HG03039 (cell line): ENCODE data around the gene ZMYND8.
"Not testable (repeated sequence)": the region's sequence is repeated elsewhere in the genome, so short reads cannot be mapped to it uniquely, and the experiment has no call there.

Source experiments
- ATAC-seq: cut with Tn5 transposase; IDR thresholded peaks from one replicate; pipeline ENCODE4 v1.9.1; 2021; ENCODE audit warnings: mild to moderate bottlenecking, moderate library complexity; ENCODE audit not compliant: unreplicated experiment

The ZMYND8 gene

GRCh38 chr20:47314647-47315338 is 41.7 kb downstream of the ZMYND8 start:
- no peak for ATAC-seq

- ATAC-seq: no peak
These were observed 44.4 kb downstream of the ZMYND8 start for GRCh38 chr20:47311967-47312681.

GRCh38 chr20:47311211-47311610 is 45.3 kb downstream of the ZMYND8 start:
- no peak for ATAC-seq

GRCh38 chr20:47310729-47311128 is 45.8 kb downstream of the ZMYND8 start:
- ATAC-seq: no peak

GRCh38 chr20:47309806-47310426 is 46.6 kb downstream of the ZMYND8 start:
- no peak for ATAC-seq

- no peak for ATAC-seq
These were observed 47.1 kb downstream of the ZMYND8 start for GRCh38 chr20:47309394-47309793.

- ATAC-seq: not testable (repeated sequence)
These were observed 48.9 kb downstream of the ZMYND8 start for GRCh38 chr20:47307569-47307968.

- no peak for ATAC-seq
These were observed 49.6 kb downstream of the ZMYND8 start for GRCh38 chr20:47306755-47307370.

- no peak for ATAC-seq
These were observed 50.4 kb downstream of the ZMYND8 start for GRCh38 chr20:47306095-47306494.

- ATAC-seq: no peak
These were observed 50.8 kb downstream of the ZMYND8 start for GRCh38 chr20:47305667-47306066.

GRCh38 chr20:47304287-47304686 is 52.2 kb downstream of the ZMYND8 start:
- ATAC-seq: no peak

GRCh38 chr20:47303736-47304135 is 52.8 kb downstream of the ZMYND8 start:
- ATAC-seq: no peak

GRCh38 chr20:47300071-47300470 is 56.4 kb downstream of the ZMYND8 start:
- no peak for ATAC-seq

- no peak for ATAC-seq
These were observed 57.9 kb downstream of the ZMYND8 start for GRCh38 chr20:47298624-47299023.

- ATAC-seq: no peak
These were observed 58.8 kb downstream of the ZMYND8 start for GRCh38 chr20:47297746-47298145.

- ATAC-seq: no peak
These were observed 59.5 kb downstream of the ZMYND8 start for GRCh38 chr20:47296950-47297349.

GRCh38 chr20:47295921-47296426 is 60.5 kb downstream of the ZMYND8 start:
- ATAC-seq: no peak

GRCh38 chr20:47295129-47295813 is 61.2 kb downstream of the ZMYND8 start:
- no peak for ATAC-seq

- no peak for ATAC-seq
These were observed 62.9 kb downstream of the ZMYND8 start for GRCh38 chr20:47293631-47294030.

- ATAC-seq: no peak
These were observed 63.9 kb downstream of the ZMYND8 start for GRCh38 chr20:47292581-47292980.
